NCI-H1694 treated with DMSO at 0.1 percent for 48 hours (cell line): ENCODE results near the gene L3MBTL4.

Source experiments
- DNase-seq: peaks from one replicate; lab custom pipeline; 2025; lab: John Stamatoyannopoulos, UW

L3MBTL4 gene

GRCh38 chr18:5987249-5987648, 427.5 kb downstream of the L3MBTL4 start:
- DNase-seq, result no peak

- DNase-seq, result no peak
Measured at GRCh38 chr18:5986257-5986931, 428.3 kb downstream of the L3MBTL4 start.

DNA sequence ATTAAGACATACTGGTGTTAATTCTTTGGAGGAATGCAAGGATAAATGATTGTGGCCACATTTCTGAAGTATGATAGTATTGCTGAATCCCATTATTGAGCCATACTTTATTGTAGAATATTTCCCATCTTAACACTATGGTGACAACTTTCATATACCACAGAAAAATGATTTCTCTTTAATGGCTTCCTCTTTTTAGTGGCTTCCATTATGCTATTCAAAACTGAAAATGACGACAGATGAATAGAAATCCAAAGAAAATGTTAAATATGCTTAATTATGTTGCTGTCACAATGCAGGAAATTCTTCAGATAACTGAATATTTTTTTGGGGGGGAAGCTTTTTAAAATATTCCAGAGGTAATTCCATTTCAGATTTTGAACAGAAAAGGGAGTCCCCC, 430.5 kb downstream of the L3MBTL4 start:
- no peak for DNase-seq

DNA sequence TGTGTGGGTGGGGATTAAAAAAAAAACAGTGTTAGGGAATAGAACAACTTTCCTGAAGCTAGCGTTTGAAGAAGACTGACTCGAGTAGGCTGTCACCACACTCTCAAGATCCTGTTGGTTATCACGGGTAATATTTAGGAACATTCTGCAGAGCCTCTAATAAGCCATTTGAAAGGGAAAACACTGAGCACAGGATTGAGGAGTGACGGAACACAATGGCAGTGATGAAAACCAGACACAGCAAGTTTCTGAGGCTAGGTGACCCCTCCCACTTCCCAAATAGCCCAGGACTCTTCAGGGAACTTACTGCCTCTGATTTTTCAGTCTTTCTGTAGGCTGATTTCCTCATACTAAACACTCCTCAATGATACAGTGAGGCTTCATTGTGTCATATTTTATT, 431.2 kb downstream of the L3MBTL4 start:
- DNase-seq, result no peak

GRCh38 chr18:5982332-5982731, 432.4 kb downstream of the L3MBTL4 start:
- DNase-seq, result no peak

GRCh38 chr18:5980721-5981120, 434.0 kb downstream of the L3MBTL4 start:
- no peak for DNase-seq

DNA sequence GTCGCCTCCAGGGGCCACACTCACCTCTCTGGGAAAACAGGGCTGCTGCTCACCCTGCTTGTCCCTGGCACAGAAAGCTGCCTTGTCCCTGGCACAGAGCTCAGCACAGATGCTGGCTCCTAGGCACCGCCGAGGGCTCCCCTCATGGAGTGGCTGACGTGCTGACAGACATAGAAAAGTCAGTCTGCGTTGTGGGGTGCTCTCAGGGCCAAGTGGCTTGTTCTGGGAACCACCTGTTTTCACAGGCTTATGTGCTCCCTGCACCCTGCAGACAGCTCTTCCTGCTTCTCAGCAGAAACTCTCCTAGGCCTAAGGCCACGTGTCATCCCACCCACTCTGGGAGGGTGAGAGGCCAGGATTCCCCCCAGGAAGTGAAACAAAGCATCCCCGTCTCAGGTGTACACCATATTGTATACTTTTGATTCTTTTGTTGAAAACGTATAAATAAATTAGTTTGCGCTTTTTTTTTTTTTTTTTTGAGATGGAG, 434.7 kb downstream of the L3MBTL4 start:
- no peak for DNase-seq

- DNase-seq, result no peak
Measured at GRCh38 chr18:5979176-5979888, 435.4 kb downstream of the L3MBTL4 start.

GRCh38 chr18:5977022-5977421, 437.7 kb downstream of the L3MBTL4 start:
- no peak for DNase-seq

DNA sequence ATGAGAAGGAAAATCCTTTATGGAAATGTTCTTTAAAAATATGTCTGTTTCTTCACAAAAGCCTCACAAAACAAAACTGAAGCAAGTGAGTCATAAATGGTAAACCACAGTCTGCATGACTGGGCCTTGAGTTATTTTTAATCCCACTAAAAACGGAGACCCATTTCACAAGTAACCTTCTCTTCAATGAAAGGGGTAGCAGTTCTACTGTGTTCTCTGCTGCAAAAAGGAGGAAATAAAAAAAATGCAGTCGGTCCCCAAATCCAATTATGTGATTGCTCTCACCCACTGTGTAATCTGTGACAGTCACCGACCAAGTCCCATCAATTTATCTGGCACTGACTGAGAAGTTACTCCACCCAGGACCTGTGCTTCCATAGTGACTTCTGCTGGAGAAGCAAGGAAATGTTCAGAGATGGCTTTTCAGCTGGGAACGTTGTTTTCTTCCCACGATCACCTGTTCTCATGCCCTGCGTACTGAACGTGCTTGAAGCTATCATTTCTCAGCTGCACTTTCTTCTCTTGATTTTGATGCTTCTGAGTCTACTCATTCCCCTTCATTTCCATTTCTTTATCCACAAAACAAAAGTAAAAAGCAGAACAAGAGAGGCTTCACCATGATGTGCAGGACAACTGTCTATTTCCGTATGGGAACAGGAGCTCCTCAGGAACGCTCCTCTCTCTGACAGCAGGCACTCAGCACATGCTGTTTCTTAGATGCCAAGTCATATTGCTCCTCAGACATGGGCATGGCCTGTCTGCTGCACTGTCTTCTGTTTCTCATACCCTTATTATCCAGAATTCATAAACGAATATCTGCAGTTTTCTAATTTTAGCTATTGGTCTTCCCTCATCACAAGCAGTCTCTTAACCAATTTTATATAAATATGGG, 439.4 kb downstream of the L3MBTL4 start:
- no peak for DNase-seq

- no peak for DNase-seq
Measured at GRCh38 chr18:5974696-5975095, 440.0 kb downstream of the L3MBTL4 start.

- no peak for DNase-seq
Measured at GRCh38 chr18:5973099-5973498, 441.6 kb downstream of the L3MBTL4 start.

DNA sequence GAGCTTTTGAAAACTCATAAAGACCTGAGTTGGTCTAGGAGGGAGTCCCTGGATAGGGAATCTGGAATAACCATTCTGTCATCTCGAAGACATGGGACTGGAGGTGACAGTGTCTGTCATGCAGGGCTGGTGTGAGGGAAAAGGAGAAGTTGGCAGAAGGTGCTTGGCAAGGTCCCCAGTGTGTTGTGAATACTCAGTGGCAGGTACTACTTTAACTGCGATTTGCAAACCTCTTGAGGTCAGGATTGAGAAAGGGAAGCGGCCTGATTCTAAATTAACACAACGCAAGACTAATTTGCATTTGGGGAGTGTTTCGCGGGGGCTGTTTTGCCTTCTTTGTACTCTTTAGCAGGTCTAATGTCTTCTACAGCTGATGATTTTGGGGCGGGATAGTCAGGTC, 442.4 kb downstream of the L3MBTL4 start:
- DNase-seq, result no peak

DNA sequence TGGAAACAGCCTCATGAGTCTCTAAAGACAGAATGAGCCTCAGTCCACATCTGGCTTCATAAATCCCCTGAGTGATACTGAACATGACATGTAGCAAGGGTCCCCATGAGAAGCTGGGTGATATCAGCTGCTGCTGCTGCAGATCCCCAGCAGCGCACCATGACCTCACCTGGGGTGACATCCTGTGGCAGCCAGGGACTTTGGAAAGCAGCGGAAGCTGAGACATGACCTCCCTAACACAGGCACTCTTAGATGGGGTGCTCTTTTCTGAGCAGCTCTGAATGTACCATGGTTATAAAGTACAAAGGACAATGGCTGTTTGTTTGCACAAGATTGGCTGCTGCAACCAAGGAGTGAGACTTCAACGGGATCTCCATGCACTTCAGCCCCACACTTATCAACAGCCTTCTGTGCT, 444.7 kb downstream of the L3MBTL4 start:
- DNase-seq, result no peak

DNA sequence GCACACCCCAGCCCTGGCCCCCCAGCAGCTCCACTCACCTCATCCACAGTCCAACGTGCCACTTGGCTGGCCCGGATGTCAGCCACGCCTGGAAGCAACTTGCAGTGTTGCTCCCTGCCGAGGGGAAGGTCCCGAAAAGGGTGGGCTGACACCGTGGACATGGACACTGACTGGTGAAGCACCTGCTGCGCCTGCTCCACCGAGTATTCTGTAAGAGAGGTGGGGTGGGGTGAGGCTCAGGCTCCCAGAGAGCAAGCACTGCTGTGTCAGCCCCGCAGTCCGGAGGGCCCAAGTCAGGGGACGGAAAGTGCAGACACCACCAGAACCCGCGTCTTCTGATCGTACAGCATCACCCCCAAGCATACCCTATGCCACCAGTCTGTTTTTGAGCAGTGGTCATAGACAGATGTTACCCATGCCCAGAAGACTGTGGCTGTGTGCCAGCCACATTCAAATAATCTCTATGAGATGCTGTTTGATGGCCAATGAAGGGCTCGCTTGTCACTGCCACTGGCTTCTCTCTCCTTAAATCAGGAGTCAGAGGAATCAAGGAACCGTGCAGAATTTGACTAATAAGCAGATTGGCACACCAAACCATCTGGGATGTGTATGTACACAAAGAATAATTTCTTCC, 445.2 kb downstream of the L3MBTL4 start:
- peak; percentile 46 for DNase-seq

- no peak for DNase-seq
Measured at GRCh38 chr18:5967666-5968065, 447.0 kb downstream of the L3MBTL4 start.

- no peak for DNase-seq
Measured at GRCh38 chr18:5967007-5967406, 447.7 kb downstream of the L3MBTL4 start.

DNA sequence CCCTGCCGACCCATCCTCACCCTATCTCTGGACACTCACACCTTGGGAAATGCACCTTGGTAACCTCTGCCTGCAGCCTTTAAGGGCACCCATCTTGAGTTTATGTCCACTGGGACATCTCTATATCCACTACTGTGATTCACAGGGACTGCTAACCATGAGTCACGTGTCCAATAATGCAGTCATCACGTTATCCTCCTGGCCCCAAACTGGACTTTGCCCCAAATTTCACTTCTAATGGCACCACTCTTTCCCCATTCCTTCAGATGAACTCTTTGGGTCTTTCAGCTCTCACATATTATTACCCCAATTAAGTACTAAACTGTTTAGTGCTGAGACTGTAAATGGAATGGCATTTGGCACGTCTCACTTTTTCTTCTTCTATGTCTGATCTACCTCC, 448.2 kb downstream of the L3MBTL4 start:
- no peak for DNase-seq

DNA sequence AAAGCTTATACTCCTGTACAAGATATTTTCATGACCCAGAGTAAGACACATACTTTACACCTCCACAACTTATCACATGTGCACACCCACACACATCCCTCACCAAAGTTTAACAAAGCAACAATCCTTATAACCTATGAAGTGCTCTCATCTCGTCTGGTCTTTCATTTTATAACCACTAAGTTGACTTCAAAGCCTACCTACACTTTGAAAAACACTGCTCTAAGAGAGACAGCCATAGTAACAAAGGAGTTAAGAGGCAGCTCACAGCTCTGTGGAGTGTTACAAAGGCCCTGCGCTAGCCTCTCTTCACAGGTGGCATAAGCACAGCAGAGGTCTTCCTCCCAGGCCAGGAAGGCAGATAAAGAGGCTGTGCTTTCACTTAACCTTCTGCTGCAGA, 449.7 kb downstream of the L3MBTL4 start:
- DNase-seq, result no peak

DNA sequence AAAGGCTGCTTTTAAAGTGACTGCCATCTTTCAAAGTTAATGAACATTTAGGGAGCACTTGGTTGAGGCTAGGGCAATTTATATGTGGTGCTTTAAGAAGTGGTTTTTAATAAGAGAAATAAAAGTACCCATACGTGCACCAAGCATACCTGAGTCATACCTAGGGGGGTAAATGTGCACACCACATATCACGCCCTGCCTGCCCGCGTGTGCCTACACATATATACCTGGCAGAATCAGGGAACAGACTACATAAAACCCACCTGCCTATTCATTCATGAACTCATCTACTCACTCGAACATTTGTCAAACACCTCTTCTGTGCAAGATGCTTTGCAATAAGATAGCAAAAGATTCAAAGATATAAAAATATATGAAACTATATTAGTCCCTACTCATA, 450.1 kb downstream of the L3MBTL4 start:
- DNase-seq, result no peak

DNA sequence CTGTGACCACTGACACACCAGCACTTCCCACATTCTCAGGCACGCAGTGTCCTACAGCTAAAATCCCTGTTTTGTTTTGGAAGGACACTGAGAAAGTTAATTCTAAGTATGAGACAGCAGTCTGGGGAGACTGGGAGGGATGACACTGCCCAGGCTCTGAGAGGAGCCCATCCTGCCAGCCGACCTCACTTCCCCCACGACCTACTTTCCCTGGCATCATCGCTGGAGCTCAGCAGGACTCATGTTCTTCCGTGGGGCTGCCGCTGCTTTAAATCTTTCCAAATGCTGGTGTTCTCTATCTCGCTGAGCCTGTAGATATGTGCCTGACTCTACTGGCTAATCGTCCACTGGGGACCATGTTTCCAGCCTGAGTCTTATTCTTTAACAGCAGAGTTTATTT, 450.6 kb downstream of the L3MBTL4 start:
- DNase-seq, result no peak

DNA sequence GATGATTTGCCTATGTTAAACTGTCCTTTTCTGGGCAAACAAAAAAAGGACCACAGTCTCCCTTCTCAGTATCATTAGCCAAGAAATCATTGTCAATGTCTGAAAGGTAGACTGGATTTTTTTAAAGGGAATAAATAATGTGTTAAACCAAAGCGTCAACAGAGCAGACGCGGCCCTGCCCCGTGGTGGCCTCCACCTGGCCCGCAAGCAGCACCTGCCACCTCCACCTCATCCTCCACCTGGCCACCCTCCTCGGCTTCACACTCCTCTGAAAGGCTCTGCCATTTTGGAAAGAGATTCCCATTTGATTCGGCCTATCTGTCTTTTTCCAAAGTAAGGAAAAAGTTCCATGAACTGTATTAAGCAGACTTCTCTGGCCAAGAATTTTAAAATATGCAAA, 451.4 kb downstream of the L3MBTL4 start:
- DNase-seq, result no peak
